ENCODE results near the gene PFKFB4.

PFKFB4 gene

GRCh38 chr3:48584836-48585235 lies 28.2 kb upstream of the PFKFB4 start:
- DNase-seq (ENCODE audit: low read depth): no peak

GRCh38 chr3:48581621-48582481 lies 25.2 kb upstream of the PFKFB4 start:
- DNase-seq (ENCODE audit: low read depth): no peak

GRCh38 chr3:48576647-48577046 lies 20.0 kb upstream of the PFKFB4 start:
- DNase-seq (ENCODE audit: low read depth): no peak

- DNase-seq (ENCODE audit: low read depth): no peak
Measured at GRCh38 chr3:48575366-48575765, 18.8 kb upstream of the PFKFB4 start.

- no peak for DNase-seq (ENCODE audit: low read depth)
Measured at GRCh38 chr3:48573973-48574585, 17.5 kb upstream of the PFKFB4 start.

- DNase-seq (ENCODE audit: low read depth): no peak
Measured at GRCh38 chr3:48572517-48572916, 15.9 kb upstream of the PFKFB4 start.

GRCh38 chr3:48571938-48572337 lies 15.3 kb upstream of the PFKFB4 start:
- no peak for DNase-seq (ENCODE audit: low read depth)

GRCh38 chr3:48569808-48570450 lies 13.3 kb upstream of the PFKFB4 start:
- no peak for DNase-seq (ENCODE audit: low read depth)

- DNase-seq (ENCODE audit: low read depth): no peak
Measured at GRCh38 chr3:48569400-48569799, 12.8 kb upstream of the PFKFB4 start.

- DNase-seq (ENCODE audit: low read depth): no peak
Measured at GRCh38 chr3:48568476-48568875, 11.9 kb upstream of the PFKFB4 start.

GRCh38 chr3:48567500-48567899 lies 10.9 kb upstream of the PFKFB4 start:
- no peak for DNase-seq (ENCODE audit: low read depth)

- no peak for DNase-seq (ENCODE audit: low read depth)
Measured at GRCh38 chr3:48567090-48567489, 10.5 kb upstream of the PFKFB4 start.

GRCh38 chr3:48566401-48566760 lies 9.8 kb upstream of the PFKFB4 start:
- no peak for DNase-seq (ENCODE audit: low read depth)

GRCh38 chr3:48565591-48566400 lies 9.2 kb upstream of the PFKFB4 start:
- DNase-seq (ENCODE audit: low read depth): no peak

GRCh38 chr3:48565186-48565585 lies 8.6 kb upstream of the PFKFB4 start:
- no peak for DNase-seq (ENCODE audit: low read depth)

GRCh38 chr3:48564667-48565066 lies 8.1 kb upstream of the PFKFB4 start:
- DNase-seq (ENCODE audit: low read depth): no peak

GRCh38 chr3:48564022-48564421 lies 7.4 kb upstream of the PFKFB4 start:
- no peak for DNase-seq (ENCODE audit: low read depth)

GRCh38 chr3:48563382-48563918 lies 6.8 kb upstream of the PFKFB4 start, which contains the start of gene UCN2:
Gene UCN2 (minus strand): TSS chr3:48563781. CDS start chr3:48563124, 657 bp downstream.
- no peak for DNase-seq (ENCODE audit: low read depth)

GRCh38 chr3:48562367-48563095 lies 5.9 kb upstream of the PFKFB4 start:
- DNase-seq (ENCODE audit: low read depth): no peak

GRCh38 chr3:48561045-48561736 lies 4.6 kb upstream of the PFKFB4 start:
- DNase-seq (ENCODE audit: low read depth): no peak

GRCh38 chr3:48560648-48561018 lies 4.0 kb upstream of the PFKFB4 start:
- no peak for DNase-seq (ENCODE audit: low read depth)

Data from stimulated activated CD8-positive, alpha-beta memory T cell treated with anti-CD3 and anti-CD28 coated beads, Interleukin-7, amount 100 ng/mL, for 24 hours (primary cell).